ENCODE results near the gene SPHKAP.
A peak's percentile ranks its signal among the peaks of the same experiment; 100 is the strongest.
"Not testable (repeated sequence)": the region's sequence is repeated elsewhere in the genome, so short reads cannot be mapped to it uniquely, and the experiment has no call there.

Gene SPHKAP

DNA sequence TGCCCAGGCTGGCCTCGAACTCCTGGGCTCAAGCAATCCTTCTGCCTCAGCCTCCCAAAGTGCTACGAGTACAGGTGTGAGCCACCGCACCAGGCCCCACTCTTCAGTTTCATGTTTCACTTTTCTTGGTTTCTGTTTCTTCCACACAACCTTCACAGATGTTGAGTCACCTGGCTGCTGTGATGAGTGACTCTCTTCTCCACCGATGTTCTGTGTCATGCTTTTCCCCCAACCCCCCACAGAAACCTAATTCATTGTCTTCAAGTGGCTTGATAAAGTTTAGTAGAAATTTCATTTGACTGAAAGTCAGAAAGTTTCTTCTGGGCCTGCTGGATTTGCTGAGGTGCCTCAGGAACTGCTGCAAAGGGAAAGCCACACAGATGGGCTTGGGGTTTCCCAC lies 78.5 kb downstream of the SPHKAP start:
- DNase-seq, result no peak

DNA sequence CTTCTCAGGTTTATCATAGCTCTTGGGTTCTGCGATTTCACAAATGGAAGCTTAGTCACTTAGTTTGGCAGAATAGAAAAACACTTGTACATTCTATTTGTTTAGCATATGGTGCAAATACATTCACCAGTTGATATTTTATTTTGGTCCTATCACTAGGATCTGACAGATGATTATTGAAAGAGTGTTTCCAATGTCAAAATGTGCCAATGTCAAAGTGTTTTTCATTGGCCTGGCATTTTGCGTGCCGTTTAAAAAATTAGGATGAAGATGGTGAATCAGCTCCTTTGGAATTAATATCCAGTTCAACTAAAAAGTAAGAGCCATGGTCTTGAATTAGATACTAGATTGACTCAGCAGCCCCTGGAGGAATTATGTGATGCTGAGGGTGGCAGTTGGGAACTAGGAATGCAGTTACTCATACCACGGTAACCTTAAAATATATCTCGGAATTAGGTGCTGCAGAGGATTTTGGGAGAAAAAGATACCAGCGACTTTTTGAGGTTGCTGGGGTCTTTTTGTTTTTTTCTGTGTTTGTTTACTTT lies 87.0 kb downstream of the SPHKAP start:
- DNase-seq, result no peak

DNA sequence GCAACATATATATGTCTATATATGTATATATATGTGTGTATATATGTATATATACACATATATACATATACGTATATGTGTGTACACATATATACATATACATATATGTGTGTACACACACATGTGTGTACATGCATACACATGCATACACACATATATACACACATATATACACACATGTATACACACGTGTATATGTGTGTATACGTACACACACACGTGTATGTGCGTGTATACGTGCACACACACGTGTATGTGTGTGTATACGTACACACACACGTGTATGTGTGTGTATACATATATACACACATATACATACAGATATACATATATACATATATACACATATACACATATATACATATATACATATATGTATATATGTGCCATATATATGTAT lies 89.4 kb downstream of the SPHKAP start:
- no peak for DNase-seq

DNA sequence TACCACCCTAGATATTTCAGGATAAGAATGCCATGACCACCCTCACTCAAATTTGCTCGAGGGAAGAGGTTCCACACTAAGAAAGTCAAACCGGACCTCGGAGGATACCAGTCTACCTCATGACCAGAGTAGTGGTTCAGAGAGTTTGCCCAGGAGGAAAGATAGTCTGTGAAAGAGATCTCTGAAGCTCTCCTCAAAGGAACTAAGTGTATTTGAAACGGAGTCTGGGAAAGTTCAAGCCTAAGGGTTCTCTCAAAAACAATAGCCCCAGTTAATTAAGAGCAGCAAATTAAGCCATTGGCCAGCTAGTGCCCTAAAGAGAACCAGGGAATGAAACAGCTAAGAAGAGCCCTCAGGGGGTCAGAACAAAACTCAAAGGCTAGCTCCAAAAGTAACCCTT lies 94.9 kb downstream of the SPHKAP start:
- no peak for DNase-seq

DNA sequence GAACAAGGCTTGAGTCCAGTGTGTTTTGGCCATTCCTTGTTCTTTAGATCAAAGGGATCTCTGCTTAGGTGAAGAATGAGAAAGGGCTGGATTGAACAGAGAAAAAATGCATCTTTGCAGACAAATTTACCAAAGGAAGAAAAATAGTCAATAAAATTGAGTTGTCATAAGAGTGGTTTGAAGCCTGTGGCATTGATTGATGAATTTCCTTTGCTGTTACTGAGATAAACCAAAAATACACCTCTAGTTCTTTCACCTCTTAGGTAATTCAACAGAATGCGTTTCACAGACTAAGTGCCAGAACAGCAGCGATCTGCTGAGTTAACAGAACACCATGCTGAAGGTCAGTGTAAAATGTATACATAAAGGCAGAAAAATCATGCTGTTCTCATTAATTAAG lies 96.8 kb downstream of the SPHKAP start:
- no peak for DNase-seq

DNA sequence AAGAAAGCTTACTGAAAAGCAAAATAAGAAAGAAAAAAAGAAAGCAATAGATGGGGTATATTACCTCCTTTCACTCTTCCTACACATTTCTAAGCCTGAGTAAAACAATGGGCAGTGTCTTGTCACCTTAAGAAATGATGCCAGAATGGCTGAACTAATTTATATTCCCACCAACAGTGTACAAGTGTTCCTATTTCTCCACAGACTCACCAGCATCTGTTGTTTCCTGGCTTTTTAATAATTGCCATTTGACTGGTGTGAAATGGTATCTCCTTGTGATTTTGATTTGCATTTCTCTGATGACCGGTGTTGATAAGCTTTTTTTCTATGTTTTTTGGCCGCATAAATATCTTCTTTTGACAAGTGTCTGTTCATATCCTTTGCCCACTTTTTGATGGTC lies 98.4 kb downstream of the SPHKAP start:
- no peak for DNase-seq

DNA sequence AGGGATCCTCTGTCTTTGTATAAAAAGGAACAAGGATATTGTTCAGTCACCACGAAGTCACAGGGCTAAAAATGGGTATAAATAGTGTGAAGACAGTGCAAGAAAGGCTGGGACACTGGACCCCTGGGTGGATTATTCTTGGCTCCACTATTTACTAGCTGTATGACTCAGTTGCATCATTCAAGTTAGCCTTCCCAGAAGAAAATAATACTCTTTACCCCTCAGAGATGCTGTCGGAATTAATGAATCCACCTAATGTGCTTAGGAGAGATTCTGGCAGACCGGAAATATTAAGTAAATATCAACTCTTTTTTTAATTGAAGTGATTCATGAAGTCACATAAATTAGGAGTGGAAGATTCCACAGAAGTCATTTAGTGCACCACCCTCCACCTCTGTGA lies 98.9 kb downstream of the SPHKAP start:
- no peak for DNase-seq

DNA sequence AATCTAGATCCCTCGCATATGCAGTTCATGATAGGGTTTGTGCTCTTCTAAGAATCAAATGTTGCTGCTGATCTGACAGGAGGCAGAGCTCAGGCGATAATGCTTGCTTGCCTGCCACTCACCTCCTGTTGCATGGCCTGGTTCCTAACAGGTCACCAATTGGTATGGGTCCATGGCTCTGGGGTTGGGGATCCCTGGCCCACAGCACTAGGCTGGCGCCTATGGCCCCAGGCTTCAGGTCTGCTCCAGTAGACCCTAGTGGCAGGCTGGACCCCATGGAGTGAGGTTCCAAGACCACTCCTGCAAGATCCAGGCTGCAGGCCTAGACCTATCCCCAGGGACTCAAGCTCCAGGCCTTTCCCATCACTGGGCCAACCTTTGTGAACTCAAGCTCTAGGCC lies 102.3 kb downstream of the SPHKAP start:
- no peak for DNase-seq

DNA sequence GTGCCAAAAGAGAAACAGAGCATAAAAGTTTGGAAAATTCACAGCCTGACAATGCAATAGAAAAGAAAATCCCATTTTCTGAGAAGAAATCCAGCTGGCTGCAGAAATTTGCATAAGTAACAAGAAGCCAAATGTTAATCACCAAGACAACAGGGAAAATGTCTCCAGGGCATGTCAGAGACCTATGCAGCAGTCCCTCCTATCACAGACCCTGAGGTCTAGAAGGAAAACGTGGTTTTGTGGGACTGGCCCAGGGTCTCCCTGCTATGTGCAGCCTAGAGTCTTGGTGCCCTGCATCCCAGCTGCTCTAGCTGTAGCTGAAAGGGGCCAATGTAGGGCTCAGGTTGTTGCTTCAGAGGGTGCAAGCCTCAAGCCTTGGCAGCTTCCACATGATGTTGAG lies 104.8 kb downstream of the SPHKAP start:
- DNase-seq, result not testable (repeated sequence)

DNA sequence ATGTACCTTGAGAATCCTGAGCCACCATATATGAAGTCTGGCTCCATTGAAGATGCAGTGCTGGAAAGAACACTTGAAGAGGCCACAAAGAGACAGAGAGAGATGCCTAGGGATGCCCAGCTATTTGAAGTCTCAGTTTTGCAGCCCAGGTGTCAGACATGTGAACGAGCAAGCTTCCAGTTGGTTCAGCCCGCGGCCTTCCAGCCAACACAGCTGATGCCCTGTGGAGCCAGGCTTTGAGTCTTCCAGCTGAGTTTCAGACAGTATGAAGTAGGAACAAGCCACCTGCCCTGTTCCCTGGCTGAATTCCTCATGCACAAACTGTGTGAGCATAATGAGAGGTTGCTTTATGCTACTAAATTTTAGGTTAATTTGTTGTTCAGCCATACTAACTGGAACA lies 108.8 kb downstream of the SPHKAP start:
- DNase-seq, result no peak

DNA sequence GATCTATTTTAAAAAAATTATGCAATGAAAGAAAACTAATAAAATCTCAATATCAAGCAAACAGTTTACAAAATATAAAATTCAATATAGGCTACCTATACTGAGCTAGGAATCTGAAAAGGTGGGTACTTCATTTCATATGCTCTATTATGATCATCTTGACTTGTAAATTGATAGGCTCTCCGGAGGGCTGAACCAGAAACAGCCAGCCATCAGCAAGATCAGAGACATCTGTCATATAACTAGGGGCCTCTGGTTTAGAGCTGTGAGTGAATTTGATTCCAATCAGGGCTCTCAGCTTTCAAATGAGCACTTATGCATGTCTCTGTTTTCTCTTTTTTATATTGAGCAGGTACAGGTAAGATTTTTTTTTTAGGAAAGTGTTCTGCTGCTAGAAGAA lies 114.2 kb downstream of the SPHKAP start:
- DNase-seq, result peak; percentile 84

DNA sequence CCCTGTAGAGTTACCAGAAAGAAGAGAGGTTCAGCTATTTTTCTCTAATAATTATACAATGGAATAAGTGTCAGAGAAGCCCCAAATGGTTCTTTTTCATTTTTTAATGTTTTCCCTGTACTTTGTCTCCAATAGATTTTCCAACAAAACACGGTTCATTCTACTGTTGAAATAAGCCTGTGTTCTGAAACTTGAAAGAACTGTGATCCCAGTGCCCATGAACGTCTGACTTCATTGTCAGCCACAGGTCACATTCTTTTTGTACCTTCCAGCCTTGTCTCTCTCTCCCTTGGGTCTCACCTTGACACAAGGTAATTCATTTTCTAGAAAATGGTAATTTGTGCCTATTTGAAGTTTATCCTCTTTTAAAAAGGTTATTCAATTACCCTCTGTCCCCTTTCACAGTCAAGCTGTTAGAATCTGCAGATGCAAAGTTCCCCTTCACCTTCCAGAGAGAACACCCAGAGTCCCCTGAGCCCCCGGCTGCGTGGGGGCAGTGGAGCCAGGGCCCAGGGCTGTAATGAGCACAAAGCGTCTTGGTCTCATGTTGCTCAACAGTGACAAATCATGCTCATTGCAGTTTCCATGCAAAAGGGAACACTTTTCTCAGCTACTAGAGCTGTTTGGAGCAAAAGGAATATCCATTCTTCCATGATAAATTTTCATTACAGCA lies 115.2 kb downstream of the SPHKAP start:
- no peak for DNase-seq

DNA sequence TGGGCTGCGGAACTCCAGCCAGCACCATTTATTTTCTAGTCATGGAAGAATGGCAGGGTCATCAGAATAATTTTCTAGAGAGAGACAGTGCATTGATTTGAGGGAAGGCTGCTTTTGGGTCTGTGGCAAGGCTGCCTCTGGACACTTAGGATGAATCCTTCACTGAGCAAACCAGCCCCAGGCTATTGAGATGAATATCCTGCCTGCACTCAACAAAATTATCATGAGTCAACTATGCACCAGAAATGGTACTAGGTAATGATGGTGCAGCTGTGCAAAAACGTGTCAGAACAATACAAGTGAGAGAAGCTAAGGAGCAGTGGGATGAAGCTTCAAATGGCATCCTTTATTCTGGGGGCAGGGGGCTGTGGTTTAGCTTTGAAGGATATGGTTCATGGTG lies 115.8 kb downstream of the SPHKAP start:
- no peak for DNase-seq

DNA sequence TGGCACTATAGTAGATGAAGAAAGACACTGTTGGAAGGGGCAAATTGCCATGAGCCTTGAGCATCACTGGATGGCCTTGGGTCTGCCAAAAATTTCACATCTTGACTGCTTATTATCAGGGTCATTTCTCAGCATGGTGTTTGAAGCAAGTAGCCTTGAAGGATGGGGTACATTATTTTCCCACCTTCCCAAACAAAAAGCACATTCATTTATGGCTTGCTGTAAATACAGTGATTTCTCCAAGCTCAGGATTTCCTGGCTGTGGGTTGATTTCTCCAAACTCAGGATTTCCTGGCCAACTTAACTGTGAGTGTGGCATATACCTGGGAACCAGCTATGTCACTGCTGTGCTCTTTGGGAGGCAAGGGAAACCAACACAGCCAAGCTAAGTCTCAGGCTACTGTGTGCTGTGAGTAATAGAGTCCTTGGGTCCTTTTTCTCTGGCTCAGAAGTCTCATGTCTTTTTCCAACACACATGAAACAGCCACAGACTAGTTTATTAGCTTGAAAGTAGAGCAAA lies 116.6 kb downstream of the SPHKAP start:
- DNase-seq, result no peak

DNA sequence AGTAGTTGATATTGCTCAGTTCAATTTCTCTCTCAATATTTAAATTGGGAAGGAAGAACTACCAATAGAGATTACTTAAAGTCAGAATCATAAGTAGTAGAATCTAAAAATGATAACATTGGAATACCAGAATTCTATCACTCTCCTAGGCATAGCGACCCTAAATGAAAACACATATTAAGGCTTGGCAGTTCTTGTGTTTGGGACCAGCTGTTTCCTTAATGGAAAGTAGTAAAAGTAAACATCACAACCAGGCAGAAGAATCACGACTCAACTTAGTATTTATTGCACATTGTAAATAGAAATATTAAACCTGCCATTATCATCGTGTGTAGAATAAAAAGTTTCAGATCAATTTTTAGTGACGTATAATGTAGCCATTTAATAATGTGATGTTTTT lies 117.5 kb downstream of the SPHKAP start:
- peak; percentile 10 for DNase-seq

DNA sequence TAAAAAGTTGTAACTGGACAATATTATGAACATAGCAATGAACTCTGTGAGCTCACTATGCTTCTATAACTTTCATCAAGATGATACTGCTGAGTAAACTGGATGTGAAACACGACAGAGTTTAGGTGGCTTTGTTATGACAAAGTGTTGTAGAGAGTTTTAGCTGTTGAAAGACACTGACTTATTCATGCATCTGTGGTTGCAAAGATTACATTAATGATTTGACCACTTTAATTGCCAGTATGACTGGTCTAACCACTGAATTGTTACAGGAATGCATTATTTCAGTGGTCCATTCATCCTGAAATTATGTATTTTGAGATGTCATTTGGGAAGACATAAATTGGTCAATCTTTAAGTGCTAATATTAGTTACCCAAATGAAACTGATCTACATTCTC lies 117.9 kb downstream of the SPHKAP start:
- DNase-seq, result no peak

DNA sequence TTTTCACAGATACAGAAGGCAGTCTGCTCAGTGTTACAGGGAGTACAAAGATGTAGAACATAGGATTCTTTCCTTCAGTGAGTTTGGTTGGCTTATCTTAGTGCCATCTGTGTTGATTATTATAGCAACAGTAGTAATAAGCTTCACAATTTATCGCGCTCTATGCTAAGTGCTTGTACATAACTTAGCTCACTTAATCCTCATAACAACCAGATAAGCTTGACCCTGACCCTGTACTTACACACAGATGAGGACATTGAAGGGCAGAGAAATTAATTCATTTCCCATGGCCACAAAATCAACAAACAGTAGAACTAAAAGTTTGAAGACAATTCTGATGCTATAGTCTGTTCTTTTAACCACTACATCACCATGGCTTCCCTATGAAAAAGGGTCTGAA lies 121.8 kb downstream of the SPHKAP start:
- DNase-seq, result no peak

DNA sequence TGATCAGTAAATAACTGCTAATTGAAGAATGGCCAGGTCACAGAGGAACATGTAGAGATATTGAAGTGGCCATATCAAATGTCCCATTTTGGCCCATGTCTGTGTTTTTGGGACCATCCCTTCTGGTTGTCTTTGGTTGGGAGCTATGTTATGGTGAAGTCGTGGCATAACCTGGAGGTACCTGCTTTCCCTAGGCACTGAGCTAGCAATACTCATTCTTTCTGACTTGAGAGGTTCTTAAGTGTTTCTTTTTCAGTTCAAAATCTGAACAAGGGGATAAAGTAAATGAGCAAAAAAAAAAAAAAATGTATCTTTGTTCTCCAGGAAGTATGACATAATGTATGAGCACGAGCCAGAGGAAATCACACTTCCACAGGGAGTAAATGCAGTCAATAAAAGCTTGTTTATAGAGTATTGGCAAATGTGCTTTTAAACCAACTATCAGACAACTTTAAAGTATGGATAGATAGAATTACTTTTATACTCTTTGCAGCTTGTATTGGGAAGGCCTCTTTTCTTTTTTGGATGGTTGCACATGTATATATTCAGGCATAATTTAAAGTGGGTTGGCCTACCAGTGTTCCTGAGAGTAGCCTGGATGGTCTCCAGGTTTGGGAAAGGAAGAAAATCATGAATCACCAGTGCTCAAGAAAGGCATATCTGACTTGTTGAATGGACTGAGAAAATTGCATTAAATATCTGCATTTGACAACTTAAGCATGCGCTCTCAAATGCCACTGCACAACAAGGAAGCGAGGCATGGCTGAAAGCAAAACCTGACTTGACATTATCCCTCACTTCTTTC lies 125.0 kb downstream of the SPHKAP start:
- DNase-seq, result no peak

DNA sequence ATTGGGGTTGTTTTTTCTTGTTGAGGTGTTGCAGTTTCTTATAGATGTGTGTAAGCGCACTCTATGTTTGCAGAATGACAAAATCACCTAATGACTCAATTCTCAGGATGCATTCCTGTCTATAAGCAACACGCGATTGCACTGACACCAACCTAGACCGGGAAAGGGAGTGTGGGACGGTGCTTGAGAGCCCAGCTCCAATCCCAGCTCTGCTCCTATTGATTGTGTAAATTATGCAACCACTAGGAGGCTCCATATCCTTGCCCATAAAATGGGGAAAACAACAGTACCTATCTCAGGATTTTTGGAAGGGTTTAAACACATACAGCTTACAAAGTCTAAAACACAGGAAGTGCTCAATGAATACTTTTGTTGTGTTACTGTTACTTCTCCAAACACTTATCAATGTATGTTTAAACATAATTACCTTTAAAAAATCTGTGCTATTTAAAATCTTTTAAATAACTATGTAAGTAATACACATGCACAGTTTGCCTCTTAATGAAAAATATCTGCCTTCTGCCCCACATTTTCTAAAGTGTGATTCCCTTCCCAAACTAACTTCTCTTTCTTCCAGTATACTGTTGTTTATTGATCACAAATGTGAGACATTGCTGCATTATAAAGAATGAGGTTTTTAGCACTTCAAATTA lies 132.5 kb downstream of the SPHKAP start:
- DNase-seq, result peak; percentile 40

DNA sequence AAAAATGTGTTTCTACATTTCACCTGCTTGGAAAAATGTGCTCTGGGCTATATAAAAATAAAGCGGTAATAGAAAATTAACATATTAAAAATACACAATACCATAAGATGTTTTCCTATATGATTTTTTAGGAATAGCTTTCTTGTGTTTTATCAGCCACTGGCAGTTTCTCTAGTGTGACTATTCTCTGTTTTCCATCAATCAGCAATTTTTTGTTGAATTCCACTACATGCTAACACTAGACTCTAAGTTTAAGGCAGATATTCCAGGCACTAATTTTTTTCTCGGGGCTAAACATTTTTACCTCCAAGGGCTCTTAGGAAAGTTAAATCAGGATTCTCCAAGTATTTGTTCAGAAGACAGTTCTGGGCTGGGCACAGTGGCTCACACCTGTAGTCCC lies 140.5 kb downstream of the SPHKAP start:
- no peak for DNase-seq

DNA sequence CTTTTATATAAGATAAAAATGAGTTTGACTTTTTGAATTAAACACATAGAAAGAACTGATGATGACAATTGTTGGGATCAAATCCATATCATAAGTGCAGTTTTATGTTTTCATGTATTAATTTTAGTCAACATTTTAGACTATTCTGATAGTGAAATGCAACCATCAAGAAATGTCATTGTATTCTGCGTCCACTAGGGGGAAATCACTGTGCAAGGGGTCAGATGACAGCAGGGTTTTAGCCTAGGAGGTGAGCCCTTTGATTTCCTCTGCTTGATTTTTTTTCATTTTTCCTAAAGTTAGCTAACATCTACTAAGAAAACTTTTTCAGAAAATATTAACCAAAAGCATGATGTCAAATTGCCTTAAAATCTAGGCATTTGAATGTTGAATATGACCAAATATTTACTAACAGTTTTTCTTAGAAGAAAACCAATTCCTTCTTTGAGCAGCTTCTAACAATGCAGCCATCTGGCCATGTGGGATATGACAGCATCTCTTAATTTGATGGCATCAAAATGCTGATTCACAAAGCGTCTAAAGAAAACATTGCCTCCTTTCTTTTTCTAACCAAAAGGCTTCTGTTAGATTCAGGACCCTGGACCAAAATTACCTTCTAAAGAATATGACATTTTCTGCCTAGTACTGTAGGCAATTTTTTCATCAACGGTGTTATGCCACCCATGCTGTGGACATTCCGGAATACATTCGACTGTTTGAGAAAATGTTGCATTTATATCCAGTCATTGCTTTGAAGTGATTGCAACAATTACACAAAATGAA lies 141.5 kb downstream of the SPHKAP start:
- DNase-seq, result peak; percentile 35

DNA sequence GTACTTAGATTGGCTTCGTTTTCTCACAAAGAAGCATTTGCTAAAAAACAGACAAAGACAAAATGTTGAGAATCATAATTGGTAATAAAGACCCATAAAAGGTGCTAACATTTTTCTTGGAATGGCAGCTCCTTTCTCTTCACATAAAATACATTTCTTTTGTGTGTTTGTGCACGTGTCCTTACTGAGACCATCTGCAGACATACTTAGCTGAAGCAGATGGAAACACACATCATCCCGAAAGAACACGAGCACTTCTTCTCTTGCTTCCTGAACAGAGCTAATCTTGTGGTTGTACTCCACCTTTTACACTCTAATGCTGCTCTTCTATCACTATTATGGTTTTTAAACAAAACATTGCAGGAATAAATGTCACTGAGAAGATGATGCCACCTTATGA lies 142.5 kb downstream of the SPHKAP start:
- peak; percentile 3 for DNase-seq

DNA sequence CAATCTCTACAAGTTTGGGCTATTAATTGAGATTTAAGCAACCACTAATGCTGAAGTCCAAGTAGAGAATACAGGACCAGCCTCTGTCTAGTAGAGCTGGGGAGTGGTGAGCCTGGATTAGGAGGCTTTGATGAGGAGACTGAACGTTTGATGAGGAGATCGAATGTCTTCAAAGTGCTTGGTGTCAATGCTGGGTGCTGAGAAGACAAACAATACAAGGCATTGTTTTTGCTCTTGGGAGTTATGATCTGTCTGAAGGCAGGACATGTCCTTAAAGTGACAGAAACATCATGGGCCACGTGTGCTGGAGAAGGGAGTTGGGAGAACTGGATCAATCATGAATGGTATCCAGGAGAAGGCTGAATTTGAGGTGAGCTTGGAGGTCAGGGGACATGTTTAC lies 143.6 kb downstream of the SPHKAP start:
- DNase-seq, result no peak
